ENCODE data around the gene ORAI2. TPM values are rescaled to one million over a fixed set of nuclear protein-coding genes. Genes with fewer than 3 reads are reported as not detected.
A peak's percentile ranks its signal among the peaks of the same experiment; 100 is the strongest.

Gene ORAI2
- total and polyA plus RNA-seq, 10 of the 15 experiments (the other 5 are each of a cell fraction or from before 2014, with no cell fraction given): 5.8 to 111 (median 46.9) TPM

- peak; percentile 99 for ATAC-seq
- RAD21 ChIA-PET (ENCODE audit: unreplicated experiment): interaction anchor here (1.0 to 5.2 kb wide), 8 partner anchors 12 to 116 kb away, joined by 4 to 24 read pairs (median 8); no protein-coding TSS in a partner anchor
- TF ChIP-seq SPI1 (IDR thresholded peaks at IDR 0.05; ENCODE audit: borderline replicate concordance, insufficient read depth, low read depth, low read length) (peak; percentile 95), BCL11A (IDR thresholded peaks at IDR 0.05; ENCODE audit: low read depth, low read length) (no peak; the same call in 1 of the 2 replicates), CHD2 (IDR thresholded peaks at IDR 0.05; ENCODE audit: borderline replicate concordance, low read depth, low read length) (peak; percentile 80; the same call in 1 of the 2 replicates), KAT2A (conservative IDR thresholded peaks at IDR 0.05; ENCODE audit: control insufficient read depth, low read depth, low read length) (no peak), WRNIP1 (IDR thresholded peaks at IDR 0.05; ENCODE audit: borderline replicate concordance, low read depth, low read length) (0 out of 2 replicates have a peak, but pooled peaks have one; percentile 66), PML (IDR thresholded peaks at IDR 0.05; ENCODE audit: low read length) (peak; percentile 94), SREBF2 (IDR thresholded peaks at IDR 0.05; ENCODE audit: low read length) (no peak), ETV6 (conservative IDR thresholded peaks at IDR 0.05 in 1 of 2, IDR thresholded peaks at IDR 0.05 in 1 of 2; ENCODE audit: borderline replicate concordance in 1 of 2, low read depth in 1 of 2) (peak in 1 of 2 experiments; percentile 36; a peak in 1 of 4 replicates), MTA3 (IDR thresholded peaks at IDR 0.05; ENCODE audit: borderline replicate concordance, low read length) (peak; percentile 94; the same call in 1 of the 2 replicates), MEF2B (IDR thresholded peaks at IDR 0.05; ENCODE audit: partially characterized antibody, poor library complexity, severe bottlenecking) (peak; percentile 8), PKNOX1 (IDR thresholded peaks at IDR 0.05) (0 out of 2 replicates have a peak, but pooled peaks have one; percentile 5), NBN (IDR thresholded peaks at IDR 0.05) (0 out of 2 replicates have a peak, but pooled peaks have one; percentile 21), EGR1 (IDR thresholded peaks at IDR 0.05; ENCODE audit: borderline replicate concordance in 1 of 2, low read depth in 2 of 2, low read length in 2 of 2) (peak in 1 of 2 experiments; percentile 12; a peak in 1 of 3 replicates), ZBED1 (IDR thresholded peaks at IDR 0.05; ENCODE audit: borderline replicate concordance) (peak; percentile 47; the same call in 1 of the 2 replicates), ZSCAN29 (IDR thresholded peaks at IDR 0.05) (no peak), NFYA (IDR thresholded peaks at IDR 0.05; ENCODE audit: borderline replicate concordance, low read depth, low read length) (no peak), IKZF1 (conservative IDR thresholded peaks at IDR 0.05) (peak; percentile 72; the same call in 1 of the 2 replicates), YY1 (IDR thresholded peaks at IDR 0.05; ENCODE audit: low read depth, low read length) (peak; percentile 89)
- TF ChIP-seq, protein P1, sequence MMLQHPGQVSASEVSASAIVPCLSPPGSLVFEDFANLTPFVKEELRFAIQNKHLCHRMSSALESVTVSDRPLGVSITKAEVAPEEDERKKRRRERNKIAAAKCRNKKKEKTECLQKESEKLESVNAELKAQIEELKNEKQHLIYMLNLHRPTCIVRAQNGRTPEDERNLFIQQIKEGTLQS (IDR thresholded peaks at IDR 0.05; ENCODE audit: borderline replicate concordance, extremely low read depth, low read depth, low read length): peak; percentile 87
- TF ChIP-seq, protein P2, sequence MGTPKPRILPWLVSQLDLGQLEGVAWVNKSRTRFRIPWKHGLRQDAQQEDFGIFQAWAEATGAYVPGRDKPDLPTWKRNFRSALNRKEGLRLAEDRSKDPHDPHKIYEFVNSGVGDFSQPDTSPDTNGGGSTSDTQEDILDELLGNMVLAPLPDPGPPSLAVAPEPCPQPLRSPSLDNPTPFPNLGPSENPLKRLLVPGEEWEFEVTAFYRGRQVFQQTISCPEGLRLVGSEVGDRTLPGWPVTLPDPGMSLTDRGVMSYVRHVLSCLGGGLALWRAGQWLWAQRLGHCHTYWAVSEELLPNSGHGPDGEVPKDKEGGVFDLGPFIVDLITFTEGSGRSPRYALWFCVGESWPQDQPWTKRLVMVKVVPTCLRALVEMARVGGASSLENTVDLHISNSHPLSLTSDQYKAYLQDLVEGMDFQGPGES (IDR thresholded peaks at IDR 0.05): no peak
Measured at GRCh38 chr7:102395873-102396709, 37.3 kb upstream of the ORAI2 start, which contains the start of gene PRKRIP1. Gene PRKRIP1, plus strand, starts transcription at chr7:102396363. Its CDS starts 49 bp downstream, at chr7:102396412.

More at GRCh38 chr7:102395873-102396709, 37.3 kb upstream of the ORAI2 start, which contains the start of gene PRKRIP1:
- Histone ChIP-seq H3K4me1 (ENCODE audit: control insufficient read depth, insufficient read depth, low read length) (peaks cover 10% of the 10 kb centered on the region), H3K27me3 (replicated peaks in 1 of 2; ENCODE audit: control insufficient read depth in 2 of 2, insufficient read depth in 2 of 2, low read length in 1 of 2) (no peaks in the 10 kb centered on the region), H3K27ac (ENCODE audit: control insufficient read depth, insufficient read depth) (peak within 1 kb of the TSS; percentile 88), H3K4me3 (peak within 1 kb of the TSS; percentile 97), H2AFZ (ENCODE audit: control insufficient read depth, low read depth, low read length) (peak within 1 kb of the TSS; percentile 46), H4K20me1 (ENCODE audit: control insufficient read depth, insufficient read depth) (no peaks in the 10 kb centered on the region), H3K79me2 (ENCODE audit: control insufficient read depth, insufficient read depth, low read length) (peaks cover 13% of the 10 kb centered on the region), H3K9me3 (replicated peaks; ENCODE audit: control insufficient read depth, insufficient read depth, low read length) (no peaks in the 10 kb centered on the region), H3K9ac (ENCODE audit: control insufficient read depth, insufficient read depth, low read length) (peak within 1 kb of the TSS; percentile 96), H3K4me2 (ENCODE audit: control insufficient read depth, insufficient read depth) (peak within 1 kb of the TSS; percentile 97), H3K36me3 (ENCODE audit: control insufficient read depth in 2 of 2, insufficient read depth in 2 of 2, low read length in 1 of 2) (peaks cover 4 to 33% of the 10 kb centered on the region in 2 experiments)
- peak; percentile 98 for FAIRE-seq
- CTCF ChIA-PET: interaction anchor here (0.8 to 13.5 kb wide), 10 partner anchors 9 to 115 kb away, joined by 3 to 205 read pairs (median 6); no protein-coding TSS in a partner anchor
- in situ Hi-C loops (cut with MboI): no loop called here
- SMC1A ChIA-PET (ENCODE audit: uncharacterized antibody, unreplicated experiment): interaction anchor here (0.7 to 2.3 kb wide), 16 partner anchors 9 to 116 kb away, joined by 3 to 9 read pairs (median 4); partner anchors contain the start of gene ORAI2
- POLR2A ChIA-PET: interaction anchor here (0.6 to 1.8 kb wide), 7 partner anchors 30 to 1721 kb away, joined by 3 to 8 read pairs (median 4); partner anchors contain the start of gene SH2B2
- under 1% methylated on average over 56 of the region's 59 CpGs for WGBS (ENCODE audit: insufficient coverage, insufficient replicate concordance, low lambda C conversion rate, missing lambda C conversion rate)
- DNase-seq (ENCODE audit: low read depth, low spot score): peak; percentile 96
- BruUV-seq (replicated peaks): no TSS peak
- intact Hi-C loops (cut with micrococcal nuclease; ENCODE audit: unreplicated experiment): loop anchor here (1.0 to 10.0 kb wide), 2 partner anchors 117 to 851 kb away; no protein-coding TSS in a partner anchor

All from GM12878 (cell line).